Smooth muscle cell (in vitro differentiated cells): ENCODE results near the gene MAML3. TPM values are rescaled to one million over a fixed set of nuclear protein-coding genes. Genes with fewer than 3 reads are reported as not detected.

Source experiments
- DNase-seq: peaks from one replicate; lab custom pipeline; 2025; ENCODE audit not compliant: unreplicated experiment; lab: John Stamatoyannopoulos, UW
- H2AFZ ChIP-seq: fragments of 200-600 bp; sonication (generic); 2 replicates; pipeline ENCODE4 v1.6.0; 2016; ENCODE audit warnings: antibody characterized with exemption, low read depth, mild to moderate bottlenecking
- H3F3A ChIP-seq: fragments of 200-600 bp; sonication (generic); 2 replicates; pipeline ENCODE4 v1.6.0; 2017; ENCODE audit warnings: antibody characterized with exemption, low read depth
- H3K27ac ChIP-seq: fragments of 200-600 bp; sonication (generic); 2 replicates; pipeline ENCODE4 v1.5.1; 2016; ENCODE audit warnings: low read depth, mild to moderate bottlenecking
- H3K27me3 ChIP-seq: fragments of 200-600 bp; sonication (generic); 2 replicates; pipeline ENCODE4 v1.6.1; 2016; ENCODE audit warnings: low read depth, mild to moderate bottlenecking
- H3K36me3 ChIP-seq: fragments of 200-600 bp; sonication (generic); 2 replicates; pipeline ENCODE4 v1.5.1; 2016; ENCODE audit warnings: low read depth
- H3K4me1 ChIP-seq: fragments of 200-600 bp; sonication (generic); 2 replicates; pipeline ENCODE4 v1.5.1; 2016; ENCODE audit warnings: low read depth
- H3K4me2 ChIP-seq: fragments of 200-600 bp; sonication (generic); 2 replicates; pipeline ENCODE4 v1.6.0; 2016; ENCODE audit warnings: mild to moderate bottlenecking
- H3K4me3 ChIP-seq: fragments of 200-600 bp; sonication (generic); 2 replicates; pipeline ENCODE4 v1.5.1; 2016; ENCODE audit warnings: mild to moderate bottlenecking
- H3K79me2 ChIP-seq: fragments of 200-600 bp; sonication (generic); 2 replicates; pipeline ENCODE4 v1.6.0; 2016; ENCODE audit warnings: low read depth, mild to moderate bottlenecking
- H3K9ac ChIP-seq: fragments of 200-600 bp; sonication (generic); 2 replicates; pipeline ENCODE4 v1.6.0; 2016; ENCODE audit warnings: low read depth
- H3K9me3 ChIP-seq: fragments of 200-600 bp; sonication (generic); replicated peaks from 2 replicates; pipeline ENCODE4 v1.5.1; 2016; ENCODE audit warnings: low read depth
- H4K20me1 ChIP-seq: fragments of 200-600 bp; sonication (generic); 2 replicates; pipeline ENCODE4 v1.6.0; 2016; ENCODE audit warnings: low read depth
- WGBS: methylation state at CpG from one replicate; pipeline ENCODE4 v1.1.7; 2016; ENCODE audit warnings: low lambda C conversion rate; 5-methylcytosine and 5-hydroxymethylcytosine counted together
- polyA plus RNA-seq: library from polyadenylated mRNA; unstranded; fragments of >200 nt; fragmentation: Nextera tagmentation; extraction: Ambion mirVana; gene quantifications from 2 replicates; pipeline ENCODE4 v1.2.1, GENCODE V29; 2016
- total RNA-seq: library from RNA; depleted of rRNA; stranded (reverse); fragments of >200 nt; gene quantifications from 2 replicates; pipeline ENCODE4 v1.2.3, GENCODE V29; 2014
- TF ChIP-seq, protein P1 (sequence below): fragments of 200-600 bp; sonication (generic); IDR thresholded peaks from 2 replicates; pipeline ENCODE4 v1.5.1; 2017; ENCODE audit warnings: borderline replicate concordance, mild to moderate bottlenecking, antibody characterized with exemption; ENCODE audit not compliant: insufficient read depth, poor library complexity, severe bottlenecking

Gene MAML3
- total and polyA plus RNA-seq, 2 experiments from 2014 or later, result 4.9 to 12.6 TPM

- H3K27ac ChIP-seq, result no peak overlapping the region
- H2AFZ ChIP-seq, result no peak overlapping the region
- H3F3A ChIP-seq, result no peaks in the 10 kb centered on the region
- no peak overlapping the region for H3K9ac ChIP-seq
- no peak overlapping the region for H3K4me3 ChIP-seq
- H3K79me2 ChIP-seq, result peaks cover 28% of the 10 kb centered on the region
- H4K20me1 ChIP-seq, result peaks cover 75% of the 10 kb centered on the region
- H3K4me2 ChIP-seq, result no peak overlapping the region
- DNase-seq, result no peak
- H3K27me3 ChIP-seq, result no peaks in the 10 kb centered on the region
- 77% methylated on average over 4 of the region's 4 CpGs for WGBS
- TF ChIP-seq, protein P1, sequence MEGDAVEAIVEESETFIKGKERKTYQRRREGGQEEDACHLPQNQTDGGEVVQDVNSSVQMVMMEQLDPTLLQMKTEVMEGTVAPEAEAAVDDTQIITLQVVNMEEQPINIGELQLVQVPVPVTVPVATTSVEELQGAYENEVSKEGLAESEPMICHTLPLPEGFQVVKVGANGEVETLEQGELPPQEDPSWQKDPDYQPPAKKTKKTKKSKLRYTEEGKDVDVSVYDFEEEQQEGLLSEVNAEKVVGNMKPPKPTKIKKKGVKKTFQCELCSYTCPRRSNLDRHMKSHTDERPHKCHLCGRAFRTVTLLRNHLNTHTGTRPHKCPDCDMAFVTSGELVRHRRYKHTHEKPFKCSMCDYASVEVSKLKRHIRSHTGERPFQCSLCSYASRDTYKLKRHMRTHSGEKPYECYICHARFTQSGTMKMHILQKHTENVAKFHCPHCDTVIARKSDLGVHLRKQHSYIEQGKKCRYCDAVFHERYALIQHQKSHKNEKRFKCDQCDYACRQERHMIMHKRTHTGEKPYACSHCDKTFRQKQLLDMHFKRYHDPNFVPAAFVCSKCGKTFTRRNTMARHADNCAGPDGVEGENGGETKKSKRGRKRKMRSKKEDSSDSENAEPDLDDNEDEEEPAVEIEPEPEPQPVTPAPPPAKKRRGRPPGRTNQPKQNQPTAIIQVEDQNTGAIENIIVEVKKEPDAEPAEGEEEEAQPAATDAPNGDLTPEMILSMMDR, result no peak
- H3K36me3 ChIP-seq, result no peaks in the 10 kb centered on the region
- no peaks in the 10 kb centered on the region for H3K9me3 ChIP-seq
- H3K4me1 ChIP-seq, result no peaks in the 10 kb centered on the region
These were observed 195.8 kb downstream of the MAML3 start for GRCh38 chr4:139957986-139958738.

GRCh38 chr4:139957065-139957464 is 196.9 kb downstream of the MAML3 start:
- 97% methylated on average over 2 of the region's 2 CpGs for WGBS
- H3K9ac ChIP-seq, result no peak overlapping the region
- H3F3A ChIP-seq, result no peaks in the 10 kb centered on the region
- no peak overlapping the region for H3K27ac ChIP-seq
- H3K27me3 ChIP-seq, result no peaks in the 10 kb centered on the region
- H3K4me1 ChIP-seq, result no peaks in the 10 kb centered on the region
- H3K4me2 ChIP-seq, result no peak overlapping the region
- H4K20me1 ChIP-seq, result peaks cover 81% of the 10 kb centered on the region
- peaks cover 22% of the 10 kb centered on the region for H3K79me2 ChIP-seq
- no peak overlapping the region for H2AFZ ChIP-seq
- H3K4me3 ChIP-seq, result no peak overlapping the region
- TF ChIP-seq, protein P1, result no peak
- no peak for DNase-seq
- no peaks in the 10 kb centered on the region for H3K36me3 ChIP-seq
- H3K9me3 ChIP-seq, result no peaks in the 10 kb centered on the region

DNA sequence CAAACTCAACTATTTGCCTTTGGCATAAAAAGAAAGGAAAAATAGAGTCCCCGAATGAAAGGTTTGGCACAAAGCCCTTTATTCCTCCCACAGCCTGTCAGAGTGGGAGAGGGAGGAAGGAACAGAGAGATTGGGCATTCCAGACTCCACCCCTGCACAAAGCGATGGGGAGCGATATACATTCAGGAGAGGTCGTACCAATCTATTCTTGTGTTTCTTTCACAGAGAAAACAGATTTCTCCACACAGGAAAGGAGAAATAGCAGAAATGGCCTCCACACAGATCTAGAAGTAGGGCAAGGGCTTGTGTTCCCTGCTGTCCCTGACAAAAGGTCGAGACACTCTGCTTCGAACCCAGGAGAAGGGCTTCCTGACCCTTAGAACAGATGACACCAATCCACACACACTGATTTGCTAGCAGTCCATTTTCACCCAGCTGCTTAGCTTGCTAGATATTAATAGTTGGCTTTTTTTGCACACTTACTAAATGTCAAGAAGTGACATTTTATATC is 197.4 kb downstream of the MAML3 start:
- peaks cover 86% of the 10 kb centered on the region for H4K20me1 ChIP-seq
- H3K4me2 ChIP-seq, result peak overlapping the region; percentile 5
- H3K27ac ChIP-seq, result no peak overlapping the region
- H3K79me2 ChIP-seq, result peaks cover 22% of the 10 kb centered on the region
- no peaks in the 10 kb centered on the region for H3K4me1 ChIP-seq
- no peak overlapping the region for H2AFZ ChIP-seq
- H3K9me3 ChIP-seq, result no peaks in the 10 kb centered on the region
- H3K36me3 ChIP-seq, result no peaks in the 10 kb centered on the region
- WGBS, result 69% methylated on average over 6 of the region's 6 CpGs
- H3F3A ChIP-seq, result no peaks in the 10 kb centered on the region
- no peak overlapping the region for H3K9ac ChIP-seq
- TF ChIP-seq, protein P1, result no peak
- H3K27me3 ChIP-seq, result no peaks in the 10 kb centered on the region
- H3K4me3 ChIP-seq, result no peak overlapping the region
- no peak for DNase-seq

DNA sequence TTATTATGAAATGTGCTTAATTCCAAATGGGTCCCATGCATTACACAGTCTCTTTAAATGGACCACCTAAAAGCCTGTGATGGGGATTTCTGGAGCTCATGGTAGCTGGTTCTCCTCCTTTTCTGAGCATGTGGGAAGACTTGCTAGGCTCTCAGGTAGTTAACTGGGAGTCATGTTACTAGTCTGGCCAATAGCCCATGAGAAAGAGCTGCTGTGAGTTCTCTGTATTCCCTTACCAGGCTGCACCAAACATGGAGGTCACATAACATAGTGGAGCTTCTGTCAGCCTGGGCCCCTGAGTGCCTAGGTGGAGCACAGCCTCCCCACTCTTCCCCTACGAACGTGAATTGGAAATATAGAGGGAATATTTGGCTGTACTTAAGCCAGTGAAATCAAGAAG is 198.4 kb downstream of the MAML3 start:
- no peak overlapping the region for H3K4me3 ChIP-seq
- H3K36me3 ChIP-seq, result no peaks in the 10 kb centered on the region
- 89% methylated on average over 2 of the region's 2 CpGs for WGBS
- no peaks in the 10 kb centered on the region for H3K27me3 ChIP-seq
- H3F3A ChIP-seq, result no peaks in the 10 kb centered on the region
- DNase-seq, result no peak
- TF ChIP-seq, protein P1, result no peak
- H3K9ac ChIP-seq, result no peak overlapping the region
- H2AFZ ChIP-seq, result no peak overlapping the region
- H3K4me2 ChIP-seq, result no peak overlapping the region
- peaks cover 22% of the 10 kb centered on the region for H3K79me2 ChIP-seq
- H3K27ac ChIP-seq, result no peak overlapping the region
- H3K4me1 ChIP-seq, result no peaks in the 10 kb centered on the region
- H4K20me1 ChIP-seq, result peaks cover 87% of the 10 kb centered on the region
- no peaks in the 10 kb centered on the region for H3K9me3 ChIP-seq
